ENCODE measurements around the gene LRFN2.

- TF ChIP-seq POLR2A (IDR thresholded peaks at IDR 0.05), result no peak
- TF ChIP-seq CTCF (IDR thresholded peaks at IDR 0.05), result no peak
- TF ChIP-seq POLR2AphosphoS5 (IDR thresholded peaks at IDR 0.05), result no peak
These were observed 188.2 kb downstream of the LRFN2 start for GRCh38 chr6:40398810-40399477.

All from breast epithelium (tissue), 3 donors.